Measurements from ENCODE around the gene MYH7B.

DNA sequence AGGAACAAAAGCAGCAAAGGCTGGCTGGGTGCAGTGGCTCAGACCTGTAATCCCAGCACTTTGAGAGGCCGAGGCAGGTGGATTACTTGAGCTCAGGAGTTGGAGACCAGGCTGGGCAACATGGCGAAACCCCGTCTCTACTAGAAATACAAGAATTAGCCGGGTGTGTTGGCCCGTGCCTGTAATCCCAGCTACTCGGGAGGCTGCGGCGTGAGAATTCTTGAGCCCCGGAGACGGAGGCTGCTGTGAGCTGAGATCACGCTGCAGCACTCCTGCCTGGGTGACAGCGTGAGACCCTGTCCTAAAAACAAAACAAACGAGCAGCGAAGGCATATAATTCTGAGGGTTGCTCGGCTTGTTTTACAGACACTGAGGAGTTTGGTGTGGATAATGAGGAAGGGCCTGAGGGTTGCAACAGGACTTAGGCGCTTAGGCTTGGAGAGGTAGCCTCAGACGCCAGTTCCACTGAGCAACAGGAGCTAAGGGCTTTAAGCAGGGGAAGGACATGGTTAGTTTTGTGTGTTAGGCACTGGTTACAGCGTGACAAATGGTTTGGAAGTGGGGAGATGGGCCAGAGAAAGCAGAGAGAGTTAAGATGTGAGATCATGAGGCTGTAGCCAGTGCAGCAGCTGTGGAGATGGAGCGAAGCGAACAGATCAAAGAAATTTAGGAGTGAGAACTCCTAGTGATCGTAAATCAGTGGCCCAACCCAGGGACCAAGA is 1.2 kb downstream of the MYH7B start:
- TF ChIP-seq, protein P1, sequence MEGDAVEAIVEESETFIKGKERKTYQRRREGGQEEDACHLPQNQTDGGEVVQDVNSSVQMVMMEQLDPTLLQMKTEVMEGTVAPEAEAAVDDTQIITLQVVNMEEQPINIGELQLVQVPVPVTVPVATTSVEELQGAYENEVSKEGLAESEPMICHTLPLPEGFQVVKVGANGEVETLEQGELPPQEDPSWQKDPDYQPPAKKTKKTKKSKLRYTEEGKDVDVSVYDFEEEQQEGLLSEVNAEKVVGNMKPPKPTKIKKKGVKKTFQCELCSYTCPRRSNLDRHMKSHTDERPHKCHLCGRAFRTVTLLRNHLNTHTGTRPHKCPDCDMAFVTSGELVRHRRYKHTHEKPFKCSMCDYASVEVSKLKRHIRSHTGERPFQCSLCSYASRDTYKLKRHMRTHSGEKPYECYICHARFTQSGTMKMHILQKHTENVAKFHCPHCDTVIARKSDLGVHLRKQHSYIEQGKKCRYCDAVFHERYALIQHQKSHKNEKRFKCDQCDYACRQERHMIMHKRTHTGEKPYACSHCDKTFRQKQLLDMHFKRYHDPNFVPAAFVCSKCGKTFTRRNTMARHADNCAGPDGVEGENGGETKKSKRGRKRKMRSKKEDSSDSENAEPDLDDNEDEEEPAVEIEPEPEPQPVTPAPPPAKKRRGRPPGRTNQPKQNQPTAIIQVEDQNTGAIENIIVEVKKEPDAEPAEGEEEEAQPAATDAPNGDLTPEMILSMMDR (conservative IDR thresholded peaks at IDR 0.05 in 1 of 2, IDR thresholded peaks at IDR 0.05 in 1 of 2; ENCODE audit: extremely low read depth in 1 of 2, insufficient read depth in 1 of 2, low read depth in 1 of 2, low read length in 2 of 2), result no peak
- no peak for TF ChIP-seq EZH2 (IDR thresholded peaks at IDR 0.05; ENCODE audit: borderline replicate concordance, low read length)

All from mammary epithelial cell (primary cell).